Measurements from ENCODE around the gene C2orf92.

The C2orf92 gene

GRCh38 chr2:97726261-97727064 lies 57.0 kb downstream of the C2orf92 start:
- in situ Hi-C loops (cut with MboI; ENCODE audit: low sequenced_read_pairs), result no loop called here

- in situ Hi-C loops (cut with MboI; ENCODE audit: low sequenced_read_pairs), result no loop called here
These were observed 57.8 kb downstream of the C2orf92 start for GRCh38 chr2:97727296-97727695.

GRCh38 chr2:97728091-97728731 lies 58.7 kb downstream of the C2orf92 start:
- in situ Hi-C loops (cut with MboI; ENCODE audit: low sequenced_read_pairs), result no loop called here

GRCh38 chr2:97730245-97730644 lies 60.7 kb downstream of the C2orf92 start:
- in situ Hi-C loops (cut with MboI; ENCODE audit: low sequenced_read_pairs), result no loop called here

- in situ Hi-C loops (cut with MboI; ENCODE audit: low sequenced_read_pairs), result no loop called here
These were observed 61.9 kb downstream of the C2orf92 start for GRCh38 chr2:97731274-97732020.

GRCh38 chr2:97732436-97733340 lies 63.2 kb downstream of the C2orf92 start:
- in situ Hi-C loops (cut with MboI; ENCODE audit: low sequenced_read_pairs), result no loop called here

GRCh38 chr2:97733341-97734035 lies 64.0 kb downstream of the C2orf92 start:
- in situ Hi-C loops (cut with MboI; ENCODE audit: low sequenced_read_pairs), result no loop called here

GRCh38 chr2:97734061-97735051 lies 64.8 kb downstream of the C2orf92 start:
- in situ Hi-C loops (cut with MboI; ENCODE audit: low sequenced_read_pairs), result no loop called here

- in situ Hi-C loops (cut with MboI; ENCODE audit: low sequenced_read_pairs), result no loop called here
These were observed 65.6 kb downstream of the C2orf92 start for GRCh38 chr2:97735161-97735561.

GRCh38 chr2:97736185-97736584 lies 66.7 kb downstream of the C2orf92 start:
- in situ Hi-C loops (cut with MboI; ENCODE audit: low sequenced_read_pairs), result no loop called here

GRCh38 chr2:97736608-97737330 lies 67.3 kb downstream of the C2orf92 start:
- in situ Hi-C loops (cut with MboI; ENCODE audit: low sequenced_read_pairs), result no loop called here

GRCh38 chr2:97737421-97738178 lies 68.1 kb downstream of the C2orf92 start:
- in situ Hi-C loops (cut with MboI; ENCODE audit: low sequenced_read_pairs), result no loop called here

- in situ Hi-C loops (cut with MboI; ENCODE audit: low sequenced_read_pairs), result no loop called here
These were observed 68.9 kb downstream of the C2orf92 start for GRCh38 chr2:97738179-97739019.

GRCh38 chr2:97739020-97739892 lies 69.7 kb downstream of the C2orf92 start:
- in situ Hi-C loops (cut with MboI; ENCODE audit: low sequenced_read_pairs), result no loop called here

- in situ Hi-C loops (cut with MboI; ENCODE audit: low sequenced_read_pairs), result no loop called here
These were observed 70.4 kb downstream of the C2orf92 start for GRCh38 chr2:97739893-97740245.

Data from hTERT RPE-1 (cell line).